Right lobe of liver (tissue), 4 donors: ENCODE measurements around the gene AFDN.

Experiments
- POLR2A ChIP-seq: fragments of 450-650 bp; IDR thresholded peaks from one replicate; pipeline ENCODE4 v1.6.1; 2017; ENCODE audit warnings: antibody characterized with exemption, mild to moderate bottlenecking
- TF ChIP-seq, protein P1 (sequence below), 4 donors: fragments of 200-600 bp in 3 of 4; fragments of 450-650 bp in 1 of 4; IDR thresholded peaks; one replicate each; pipeline versions ENCODE4 v1.5.1 to v1.8.0; 2016 to 2022; ENCODE audit warnings: antibody characterized with exemption in 4 of 4, mild to moderate bottlenecking in 2 of 4
- donor health status: DM: no; HTN: no; CAD: no.
- donor health status: DM: no; HTN: no; CAD: no.
- donor health status: DM: no; HTN: yes; CAD: no.

DNA sequence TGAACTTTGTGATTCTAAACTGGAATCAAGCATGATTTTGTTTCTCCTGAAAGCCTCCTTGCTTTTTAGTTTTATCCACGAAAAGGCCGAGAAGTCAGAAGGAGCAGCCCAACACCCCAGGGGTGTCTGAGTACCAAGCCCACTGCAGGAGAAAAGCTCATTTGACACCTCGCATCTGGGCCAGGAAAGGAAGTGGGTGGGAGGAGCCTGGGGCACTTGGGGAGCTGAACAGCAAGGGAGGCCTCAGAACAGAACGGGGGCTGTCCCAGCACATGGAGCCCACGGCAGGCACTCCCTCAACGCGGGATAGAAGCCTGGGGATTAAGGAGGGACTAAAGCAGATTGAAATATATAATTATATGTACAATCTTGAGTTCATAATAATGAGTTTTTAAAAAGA is 177.3 kb downstream of the AFDN start:
- TF ChIP-seq, protein P1, sequence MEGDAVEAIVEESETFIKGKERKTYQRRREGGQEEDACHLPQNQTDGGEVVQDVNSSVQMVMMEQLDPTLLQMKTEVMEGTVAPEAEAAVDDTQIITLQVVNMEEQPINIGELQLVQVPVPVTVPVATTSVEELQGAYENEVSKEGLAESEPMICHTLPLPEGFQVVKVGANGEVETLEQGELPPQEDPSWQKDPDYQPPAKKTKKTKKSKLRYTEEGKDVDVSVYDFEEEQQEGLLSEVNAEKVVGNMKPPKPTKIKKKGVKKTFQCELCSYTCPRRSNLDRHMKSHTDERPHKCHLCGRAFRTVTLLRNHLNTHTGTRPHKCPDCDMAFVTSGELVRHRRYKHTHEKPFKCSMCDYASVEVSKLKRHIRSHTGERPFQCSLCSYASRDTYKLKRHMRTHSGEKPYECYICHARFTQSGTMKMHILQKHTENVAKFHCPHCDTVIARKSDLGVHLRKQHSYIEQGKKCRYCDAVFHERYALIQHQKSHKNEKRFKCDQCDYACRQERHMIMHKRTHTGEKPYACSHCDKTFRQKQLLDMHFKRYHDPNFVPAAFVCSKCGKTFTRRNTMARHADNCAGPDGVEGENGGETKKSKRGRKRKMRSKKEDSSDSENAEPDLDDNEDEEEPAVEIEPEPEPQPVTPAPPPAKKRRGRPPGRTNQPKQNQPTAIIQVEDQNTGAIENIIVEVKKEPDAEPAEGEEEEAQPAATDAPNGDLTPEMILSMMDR (IDR thresholded peaks at IDR 0.05): no peak
- no peak for TF ChIP-seq POLR2A
